HepG2 (cell line): ENCODE data around the gene VARS1. TPM values are rescaled to one million over a fixed set of nuclear protein-coding genes. Genes with fewer than 3 reads are reported as not detected.

Experiments
- CENPT ChIP-seq: sonication (generic); formaldehyde crosslinking; IDR thresholded peaks from 2 replicates; pipeline ENCODE4 v1.8.0; 2022; ENCODE audit warnings: low read depth, mild to moderate bottlenecking, moderate library complexity, missing genetic modification reagents
- DNMT1 ChIP-seq: sonication (generic); formaldehyde crosslinking; IDR thresholded peaks from 2 replicates; pipeline ENCODE4 v1.5.1; 2020; ENCODE audit warnings: mild to moderate bottlenecking, missing genetic modification reagents
- DPF2 ChIP-seq: sonication (generic); formaldehyde crosslinking; IDR thresholded peaks from 2 replicates; pipeline ENCODE4 v1.4.0; 2020; ENCODE audit warnings: mild to moderate bottlenecking, low read depth, missing genetic modification reagents, borderline replicate concordance
- ELF3 ChIP-seq: IDR thresholded peaks from 2 replicates; pipeline ENCODE4 v1.6.1; 2016; ENCODE audit warnings: missing genetic modification reagents, missing compliant biosample characterization
- GLI4 ChIP-seq: sonication (generic); formaldehyde crosslinking; IDR thresholded peaks from 2 replicates; pipeline ENCODE4 v1.5.1; 2020; ENCODE audit warnings: missing genetic modification reagents, mild to moderate bottlenecking, moderate library complexity, borderline replicate concordance
- HNRNPK ChIP-seq: fragments of 200-400 bp; formaldehyde crosslinking; IDR thresholded peaks from 2 replicates; pipeline ENCODE4 v1.6.1; 2018; ENCODE audit warnings: low read length, low read depth, moderate library complexity, mild to moderate bottlenecking; ENCODE audit not compliant: poor library complexity, severe bottlenecking
- HNRNPL ChIP-seq: fragments of 200-400 bp; formaldehyde crosslinking; IDR thresholded peaks from 2 replicates; pipeline ENCODE4 v1.6.1; 2017; ENCODE audit warnings: mild to moderate bottlenecking, low read depth, low read length
- KDM5B ChIP-seq: sonication (generic); formaldehyde crosslinking; IDR thresholded peaks from 2 replicates; pipeline ENCODE4 v1.4.0; 2020; ENCODE audit warnings: missing genetic modification reagents, mild to moderate bottlenecking, borderline replicate concordance
- KLF15 ChIP-seq: sonication (generic); formaldehyde crosslinking; IDR thresholded peaks from 2 replicates; pipeline ENCODE4 v1.8.1; 2023; ENCODE audit warnings: borderline replicate concordance, mild to moderate bottlenecking, inconsistent platforms, missing genetic modification reagents, mixed read lengths
- NFKB2 ChIP-seq: sonication (generic); formaldehyde crosslinking; IDR thresholded peaks from 2 replicates; pipeline ENCODE4 v1.4.0; 2020; ENCODE audit warnings: missing genetic modification reagents, borderline replicate concordance
- NR2F6 ChIP-seq, 2 experiments: IDR thresholded peaks; 2 replicates each; pipeline ENCODE4 v1.6.1; 2016; ENCODE audit warnings: antibody characterized with exemption in 1 of 2, mild to moderate bottlenecking in 1 of 2
- PITX1 ChIP-seq: sonication (generic); formaldehyde crosslinking; IDR thresholded peaks from 2 replicates; pipeline ENCODE4 v1.5.1; 2020; ENCODE audit warnings: mild to moderate bottlenecking, missing genetic modification reagents
- ZFP91 ChIP-seq: sonication (generic); formaldehyde crosslinking; IDR thresholded peaks from 2 replicates; pipeline ENCODE4 v1.9.0; 2022; ENCODE audit warnings: missing genetic modification reagents, mild to moderate bottlenecking, borderline replicate concordance
- ZNF224 ChIP-seq: sonication (generic); formaldehyde crosslinking; IDR thresholded peaks from 2 replicates; pipeline ENCODE4 v1.5.0; 2020; ENCODE audit warnings: mild to moderate bottlenecking, missing genetic modification reagents
- ZNF367 ChIP-seq: sonication (generic); formaldehyde crosslinking; IDR thresholded peaks from 2 replicates; pipeline ENCODE4 v1.4.0; 2020; ENCODE audit warnings: missing genetic modification reagents, borderline replicate concordance
- ZNF576 ChIP-seq: sonication (generic); formaldehyde crosslinking; IDR thresholded peaks from 2 replicates; pipeline ENCODE4 v1.4.0; 2020; ENCODE audit warnings: mild to moderate bottlenecking, missing genetic modification reagents
- ZNF598 ChIP-seq: sonication (generic); formaldehyde crosslinking; IDR thresholded peaks from 2 replicates; pipeline ENCODE4 v1.5.1; 2020; ENCODE audit warnings: mild to moderate bottlenecking, missing genetic modification reagents, borderline replicate concordance
- ZNF607 ChIP-seq: sonication (generic); formaldehyde crosslinking; IDR thresholded peaks from 2 replicates; pipeline ENCODE4 v1.5.1; 2020; ENCODE audit warnings: missing genetic modification reagents, mild to moderate bottlenecking, borderline replicate concordance
- ZNF652 ChIP-seq: IDR thresholded peaks from 2 replicates; pipeline ENCODE4 v1.6.1; 2016; ENCODE audit warnings: low read depth, borderline replicate concordance
- ZNF687 ChIP-seq: sonication (generic); formaldehyde crosslinking; IDR thresholded peaks from 2 replicates; pipeline ENCODE4 v1.5.1; 2020; ENCODE audit warnings: mild to moderate bottlenecking, missing genetic modification reagents, moderate library complexity
- ZNF720 ChIP-seq: sonication (generic); formaldehyde crosslinking; IDR thresholded peaks from 2 replicates; pipeline ENCODE4 v1.4.0; 2020; ENCODE audit warnings: missing genetic modification reagents
- polyA plus RNA-seq, 8 experiments: library from polyadenylated mRNA; depleted of rRNA in 3 of 8; stranded (reverse) in 7 of 8; unstranded in 1 of 8; fragments of >200 nt; fragmentation: Illumina TruSeq in 4 of 8; extraction: Trizol in 4 of 8; gene quantifications; 2 replicates each; pipeline versions ENCODE4 v1.2.1 to v1.2.3, GENCODE V29; 2011 to 2016; ENCODE audit warnings: low read depth in 4 of 8, missing spikeins in 1 of 8, mixed read lengths in 1 of 8; ENCODE audit not compliant: insufficient read depth in 1 of 8
- total RNA-seq, 5 experiments: library from RNA; depleted of rRNA; stranded (reverse); fragments of >200 nt; fragmentation: Illumina TruSeq; extraction: Trizol; gene quantifications; 2 replicates each; pipeline ENCODE4 v1.2.3, GENCODE V29; 2016; ENCODE audit warnings: low read depth in 1 of 5

The VARS1 gene
- total and polyA plus RNA-seq, 2 of the 13 experiments (the other 11 are each of a cell fraction or from before 2014, with no cell fraction given) = 14.7 to 56.1 TPM

- peak; percentile 83 for TF ChIP-seq ZNF687
- TF ChIP-seq NFKB2 (CRISPR knock-in tag) = no peak
- peak; percentile 50; the same call in 1 of the 2 replicates for TF ChIP-seq ZFP91 (CRISPR knock-in tag)
- TF ChIP-seq ZNF720 (CRISPR knock-in tag) = no peak
- TF ChIP-seq ELF3 = no peak
- no peak for TF ChIP-seq ZNF652 (CRISPR knock-in tag)
- no peak; the same call in 1 of the 2 replicates for TF ChIP-seq DPF2 (CRISPR knock-in tag)
- peak; percentile 35; the same call in 1 of the 2 replicates for TF ChIP-seq NR2F6 (IDR thresholded peaks at IDR 0.05)
- TF ChIP-seq NR2F6 (CRISPR knock-in tag; IDR thresholded peaks at IDR 0.05) = peak; percentile 29; the same call in 1 of the 2 replicates
- TF ChIP-seq HNRNPL = peak; percentile 96
- peak; percentile 35; the same call in 1 of the 2 replicates for TF ChIP-seq PITX1 (CRISPR knock-in tag)
- TF ChIP-seq KDM5B (CRISPR knock-in tag) = peak; percentile 70; the same call in 1 of the 2 replicates
- TF ChIP-seq DNMT1 = no peak
- TF ChIP-seq ZNF576 (CRISPR knock-in tag) = 0 out of 2 replicates have a peak, but pooled peaks have one; percentile 42
- no peak for TF ChIP-seq ZNF367 (CRISPR knock-in tag)
- no peak for TF ChIP-seq CENPT (CRISPR knock-in tag)
- TF ChIP-seq GLI4 (CRISPR knock-in tag) = no peak
- TF ChIP-seq ZNF607 (CRISPR knock-in tag) = no peak
- TF ChIP-seq KLF15 (CRISPR knock-in tag) = no peak; the same call in 1 of the 2 replicates
- TF ChIP-seq ZNF598 (CRISPR knock-in tag) = 0 out of 2 replicates have a peak, but pooled peaks have one; percentile 63
- TF ChIP-seq ZNF224 (CRISPR knock-in tag) = no peak
- no peak for TF ChIP-seq HNRNPK
These were observed 19.7 kb downstream of the VARS1 start (continued) for GRCh38 chr6:31775633-31776484.
